Fibroblast of peridontal ligament (primary cell): Measurements from ENCODE around the gene CUX1.
"Not testable (repeated sequence)": the region's sequence is repeated elsewhere in the genome, so short reads cannot be mapped to it uniquely, and the experiment has no call there.

ENCODE experiments used
- DNase-seq: peaks from one replicate; pipeline ENCODE4 v3.0.0-alpha.2; 2010; ENCODE audit errors: extremely low read depth

CUX1 gene

GRCh38 chr7:101915000-101915399 is 97.6 kb downstream of the CUX1 start:
- DNase-seq, result no peak

DNA sequence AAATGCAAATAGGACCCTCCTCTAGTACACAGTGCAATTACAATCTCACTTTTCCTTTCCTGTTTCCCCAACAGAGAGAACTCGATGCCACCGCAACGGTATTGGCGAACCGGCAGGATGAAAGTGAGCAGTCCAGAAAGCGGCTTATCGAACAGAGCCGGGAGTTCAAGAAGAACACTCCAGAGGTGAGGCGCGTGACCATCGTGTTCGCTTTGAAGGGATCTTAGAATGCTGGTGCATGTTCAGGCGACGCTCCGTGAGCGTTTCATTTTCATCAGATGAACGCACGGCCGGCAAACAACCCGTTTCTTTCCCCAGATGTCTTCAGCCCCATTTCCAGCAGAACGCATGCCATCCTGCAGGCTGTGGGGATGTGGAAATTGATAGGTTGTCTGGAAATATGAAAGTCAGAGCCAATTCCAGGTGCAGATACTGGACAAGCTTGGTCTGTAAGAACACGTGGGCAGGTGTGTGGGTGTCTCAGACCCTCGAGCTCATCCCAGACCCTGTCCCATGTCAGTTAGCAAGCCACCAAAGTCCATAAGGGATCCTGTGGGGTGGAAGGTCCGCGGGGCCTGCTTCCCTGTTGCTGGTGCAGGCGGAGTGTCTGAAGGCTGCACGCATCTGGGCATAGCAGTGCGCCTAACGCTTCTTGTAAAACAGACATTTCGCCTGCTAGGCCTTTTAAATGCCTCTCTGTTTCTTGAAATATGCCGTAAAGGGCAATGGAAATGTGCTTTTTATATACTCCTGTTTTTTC is 98.8 kb downstream of the CUX1 start:
- no peak for DNase-seq

- no peak for DNase-seq
Observed at GRCh38 chr7:101916876-101917275, 99.5 kb downstream of the CUX1 start.

- DNase-seq, result no peak
Observed at GRCh38 chr7:101917566-101917965, 100.1 kb downstream of the CUX1 start.

DNA sequence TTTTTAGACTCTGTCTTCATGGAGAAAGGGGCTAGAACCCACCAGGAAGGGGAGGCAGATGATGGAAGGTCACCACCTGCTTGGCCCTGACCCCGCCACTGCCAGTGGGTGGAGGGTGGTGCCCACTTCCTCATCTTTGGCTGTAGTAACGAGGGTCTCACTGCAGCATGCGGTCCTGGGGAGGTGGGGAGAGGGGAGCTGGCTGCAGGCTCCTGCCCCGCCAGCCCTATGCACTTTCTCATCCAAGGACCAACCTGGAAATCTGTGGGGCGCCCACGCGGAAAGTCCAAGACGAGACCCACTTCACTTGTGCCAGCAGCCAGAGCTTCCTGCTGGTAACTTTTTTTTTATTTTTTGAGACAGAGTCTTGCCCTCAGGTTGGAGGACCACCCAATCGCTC is 101.0 kb downstream of the CUX1 start:
- DNase-seq, result no peak

DNA sequence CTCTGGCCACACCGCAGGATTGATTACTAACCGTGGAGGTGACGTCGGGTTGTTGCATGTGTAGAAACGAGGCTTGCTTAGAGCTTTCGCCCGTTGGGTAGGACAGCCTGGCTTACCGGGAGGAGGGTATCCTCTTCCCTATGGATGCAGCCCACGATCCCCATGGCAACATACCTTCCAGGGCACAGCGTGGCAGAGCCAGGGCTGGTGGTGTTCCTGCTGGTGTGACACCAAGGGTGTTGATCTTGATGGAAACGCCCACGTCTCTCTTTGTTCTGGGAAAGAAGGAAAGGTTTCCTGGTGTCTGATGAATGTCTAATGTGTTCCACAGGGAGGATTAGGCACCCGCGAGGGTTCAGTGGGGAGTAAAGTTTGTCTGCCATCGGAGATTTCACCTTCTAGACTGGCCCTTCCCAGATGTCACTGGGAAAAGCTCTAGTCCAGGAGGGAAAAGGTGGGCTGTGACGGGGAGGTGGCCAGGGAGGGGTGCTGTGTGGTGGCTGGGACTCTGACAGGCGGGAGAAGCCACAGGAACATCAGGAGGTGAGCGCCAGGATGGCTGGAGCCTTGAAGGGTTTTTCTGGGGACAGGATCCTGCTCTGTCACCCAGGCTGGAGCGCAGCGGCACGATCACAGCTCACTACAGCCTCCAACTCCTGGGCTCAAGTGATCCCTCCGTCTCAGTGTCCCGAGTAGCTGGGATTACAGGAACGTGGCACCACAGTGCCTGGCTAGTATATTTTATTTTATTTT is 102.1 kb downstream of the CUX1 start:
- no peak for DNase-seq

GRCh38 chr7:101921061-101921460 is 103.6 kb downstream of the CUX1 start:
- DNase-seq, result no peak

- DNase-seq, result not testable (repeated sequence)
Observed at GRCh38 chr7:101921546-101922489, 104.4 kb downstream of the CUX1 start.

GRCh38 chr7:101922631-101923601 is 105.5 kb downstream of the CUX1 start:
- DNase-seq, result no peak

DNA sequence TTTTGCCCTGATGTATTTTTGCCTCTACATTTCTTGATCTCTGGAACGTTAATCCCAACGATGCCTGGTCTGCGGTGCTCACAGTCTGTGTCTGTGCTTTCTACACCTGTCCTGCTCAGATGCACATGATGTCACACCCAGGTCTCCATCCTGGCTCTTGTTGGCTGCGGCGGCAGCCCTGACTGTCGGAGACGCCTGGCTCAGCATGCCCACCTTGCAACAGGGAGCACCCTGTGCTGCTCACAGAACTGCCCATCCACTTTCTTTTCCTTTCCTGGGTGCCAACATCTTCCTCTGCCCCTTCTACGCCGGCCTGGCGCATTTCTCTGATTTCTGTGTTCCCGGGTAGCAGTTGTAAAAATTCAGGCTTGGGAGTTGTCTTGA is 106.2 kb downstream of the CUX1 start:
- no peak for DNase-seq

GRCh38 chr7:101924171-101924570 is 106.7 kb downstream of the CUX1 start:
- DNase-seq, result peak; percentile 57

DNA sequence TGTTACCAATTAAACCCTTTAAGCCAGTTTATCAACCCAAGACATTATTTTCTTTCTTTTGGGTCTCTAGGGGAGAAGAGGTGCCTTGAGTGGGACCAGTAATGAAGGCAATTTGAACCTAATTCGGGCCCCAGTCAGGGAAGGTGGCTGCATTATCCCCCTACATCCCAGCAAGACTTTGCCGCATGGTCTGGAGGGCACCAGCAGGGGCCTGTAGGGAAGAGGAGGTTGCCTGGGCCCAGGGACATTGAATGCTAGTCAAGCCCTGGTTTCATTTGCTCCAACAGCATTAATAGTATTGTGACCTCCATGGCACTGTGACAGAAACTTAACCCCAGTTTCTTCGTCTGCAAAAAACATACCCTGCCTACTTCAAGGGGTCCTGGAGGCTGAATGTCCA is 108.8 kb downstream of the CUX1 start:
- no peak for DNase-seq

DNA sequence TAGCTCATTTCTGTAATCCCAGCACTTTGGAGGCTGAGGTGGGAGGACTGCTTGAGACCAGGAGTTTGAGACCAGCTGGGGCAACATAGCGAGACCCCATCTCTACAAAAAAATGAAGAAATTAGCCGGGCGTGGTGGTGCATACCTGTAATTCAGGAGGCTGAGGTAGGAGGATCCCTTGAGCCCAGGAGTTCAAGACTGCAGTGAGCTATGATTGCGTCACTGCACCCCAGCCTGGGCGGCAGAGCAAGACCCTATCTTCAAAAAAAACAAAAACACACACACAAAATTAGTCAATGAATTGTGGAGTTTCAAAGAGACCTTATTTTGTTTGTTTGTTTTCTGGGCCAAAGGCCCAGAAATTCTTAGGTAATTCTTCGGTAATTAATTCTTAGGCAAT is 110.0 kb downstream of the CUX1 start:
- no peak for DNase-seq

DNA sequence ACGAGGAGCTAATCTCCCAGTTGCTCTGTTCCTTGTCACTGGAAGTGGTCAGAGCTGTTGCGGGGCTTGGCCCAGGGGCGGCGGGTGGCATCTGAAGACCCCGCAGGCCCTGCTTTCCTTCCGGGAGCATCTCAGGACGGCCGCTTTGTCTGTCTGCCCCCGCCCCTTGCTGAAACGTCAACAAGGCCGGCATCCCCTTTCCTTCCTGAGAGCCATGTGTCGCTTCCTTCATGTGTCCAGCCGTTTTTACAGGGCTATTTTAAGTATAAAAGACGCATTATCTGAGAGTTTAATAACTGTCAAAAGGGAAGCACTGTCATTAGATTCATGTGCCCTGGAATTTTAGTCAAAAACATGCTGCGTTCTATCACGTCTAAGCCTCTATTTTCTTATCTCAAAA is 110.4 kb downstream of the CUX1 start:
- DNase-seq, result no peak

GRCh38 chr7:101929256-101929655 is 111.8 kb downstream of the CUX1 start:
- no peak for DNase-seq

DNA sequence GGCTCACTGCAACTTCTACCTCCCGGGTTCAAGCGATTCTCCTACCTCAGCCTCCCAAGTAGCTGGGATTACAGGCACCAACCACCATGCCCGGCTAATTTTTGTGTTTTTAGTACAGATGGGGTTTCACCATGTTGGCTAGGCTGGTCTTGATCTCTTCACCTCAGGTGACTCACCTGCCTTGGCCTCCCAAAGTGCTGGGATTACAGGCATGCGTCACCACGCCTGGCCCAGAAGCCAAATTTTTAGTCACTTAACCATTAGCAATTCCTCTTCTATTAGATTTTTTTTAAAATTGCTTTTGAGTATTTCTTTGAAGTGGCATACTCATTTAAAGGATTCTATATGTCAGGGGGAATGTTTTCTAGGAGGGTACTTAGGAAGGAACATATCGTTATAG is 112.5 kb downstream of the CUX1 start:
- not testable (repeated sequence) for DNase-seq

- no peak for DNase-seq
Observed at GRCh38 chr7:101932083-101932482, 114.7 kb downstream of the CUX1 start.

- DNase-seq, result no peak
Observed at GRCh38 chr7:101933028-101933427, 115.6 kb downstream of the CUX1 start.

DNA sequence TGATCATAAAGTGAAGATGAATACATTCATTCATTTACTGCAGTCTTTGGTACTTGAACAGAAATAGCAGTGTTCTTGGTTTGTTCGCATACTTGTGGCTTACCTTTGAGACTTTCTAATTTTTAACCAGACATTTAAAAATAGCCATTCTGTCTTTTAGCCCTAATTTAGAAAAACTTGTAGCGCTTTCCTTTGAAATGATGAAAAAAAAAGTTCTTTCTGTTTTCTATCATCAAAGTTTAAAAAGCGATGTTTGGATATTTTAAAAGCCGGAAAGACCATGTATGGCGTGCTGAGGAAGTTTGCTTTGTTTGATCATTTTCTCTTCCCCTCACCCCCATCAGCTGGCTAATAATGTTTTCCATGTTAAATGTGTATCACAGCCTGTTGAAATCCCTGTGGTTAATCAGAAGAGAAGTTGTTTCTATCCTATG is 116.3 kb downstream of the CUX1 start:
- DNase-seq, result no peak

DNA sequence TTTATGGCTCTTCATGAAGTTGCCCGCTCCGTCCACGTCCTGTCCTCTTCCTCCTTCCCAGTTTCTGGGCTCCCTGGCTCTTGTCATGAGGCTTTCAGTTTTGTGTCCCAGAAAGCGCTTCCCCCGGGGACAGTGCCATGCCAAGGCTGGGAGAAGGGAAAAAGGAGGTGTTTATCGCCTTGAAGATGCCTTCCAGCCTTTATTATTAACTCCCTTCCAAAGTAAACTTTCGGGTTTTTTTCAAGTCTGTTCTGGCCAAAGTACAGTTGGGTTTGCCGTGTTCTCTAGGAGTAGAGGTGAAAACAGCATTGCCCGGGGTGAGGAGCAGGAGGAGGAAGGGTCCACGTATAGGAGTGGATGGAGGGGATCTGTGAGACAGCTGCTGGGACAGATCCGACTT is 117.2 kb downstream of the CUX1 start:
- DNase-seq, result no peak

DNA sequence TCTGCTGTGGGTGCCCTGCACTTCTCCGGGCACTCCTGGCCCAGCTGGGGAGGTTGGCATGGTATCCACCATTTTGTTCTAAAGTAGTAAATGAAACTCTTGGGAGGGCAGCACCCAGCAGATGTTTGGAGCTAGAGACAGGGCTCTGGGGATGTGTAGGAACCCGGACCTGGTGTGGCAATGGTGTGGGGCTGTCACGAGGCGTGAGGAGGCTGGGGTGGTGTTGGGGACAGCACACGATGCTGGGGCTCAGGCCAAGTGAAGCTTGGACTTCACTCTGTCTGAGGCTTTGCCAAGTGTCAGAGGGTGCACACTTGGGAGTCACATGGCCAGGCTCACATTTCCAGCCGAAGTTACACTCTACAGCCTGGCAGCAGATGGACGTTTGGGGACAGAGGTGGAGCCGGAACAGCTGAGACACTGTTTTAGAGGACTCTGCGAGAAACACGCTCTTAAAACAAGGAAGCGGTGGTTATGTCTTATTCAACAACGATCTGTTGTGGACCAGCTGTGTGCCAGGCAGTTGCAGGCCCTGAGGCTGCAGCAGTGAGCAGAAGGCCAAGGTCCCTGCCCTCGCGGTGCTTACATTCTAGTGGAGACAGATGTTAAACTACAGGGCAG is 118.2 kb downstream of the CUX1 start:
- DNase-seq, result no peak
